Caki2 (cell line): ENCODE results near the gene MEAF6. TPM values are rescaled to one million over a fixed set of nuclear protein-coding genes. Genes with fewer than 3 reads are reported as not detected.

Experiments
- DNase-seq: peaks from one replicate; pipeline ENCODE4 v3.0.0-alpha.2; 2015; ENCODE audit warnings: low read depth
- in situ Hi-C: cut with HindIII; loops from 2 replicates; pipeline ENCODE4 v1.10.0; 2016; ENCODE audit warnings: low sequenced_read_pairs, low pct_unique_long_range_greater_than_20kb, mixed read lengths
- total RNA-seq: library from RNA; depleted of rRNA; stranded (reverse); fragments of >200 nt; shearing (Covaris generic); gene quantifications from 2 replicates; pipeline ENCODE4 v1.2.3, GENCODE V29; 2014; ENCODE audit warnings: low replicate concordance; rRNA removed

The MEAF6 gene
- total RNA-seq, 1 experiment from 2014 or later: 59.6 TPM

DNA sequence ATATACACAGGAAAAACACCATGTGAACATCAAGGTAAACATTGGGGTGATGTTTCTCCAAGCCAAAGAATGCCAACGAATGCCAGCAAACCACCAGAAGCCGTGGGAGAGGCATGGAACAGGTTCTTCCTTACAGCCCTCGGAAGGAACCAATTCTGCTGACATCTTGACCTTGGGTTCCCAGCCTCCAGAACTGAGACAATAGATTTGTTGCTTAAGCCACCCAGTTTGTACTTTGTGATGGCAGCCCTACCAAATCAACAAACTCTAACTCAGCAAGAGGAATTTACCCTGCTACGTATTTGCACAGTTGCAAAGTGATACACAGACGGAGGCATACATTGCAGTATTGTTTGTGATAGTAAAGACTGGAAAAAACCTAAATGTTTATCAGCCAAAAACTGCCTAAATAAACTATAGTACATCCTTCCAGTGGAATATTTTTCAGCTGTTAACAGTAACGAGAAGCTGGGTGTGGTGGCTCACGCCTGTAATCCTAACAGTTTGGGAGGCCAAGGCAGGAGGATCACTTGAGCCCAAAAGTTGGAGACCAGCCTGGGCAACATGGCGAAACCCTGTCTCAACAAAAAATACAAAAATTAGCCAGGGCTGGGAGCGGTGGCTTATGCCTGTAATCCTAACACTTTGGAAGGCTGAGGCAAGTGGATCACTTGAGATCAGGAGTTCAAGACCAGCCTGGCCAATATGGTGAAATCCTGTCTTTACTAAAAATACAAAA, 52.7 kb downstream of the MEAF6 start:
- no peak for DNase-seq
- in situ Hi-C loops: no loop called here

DNA sequence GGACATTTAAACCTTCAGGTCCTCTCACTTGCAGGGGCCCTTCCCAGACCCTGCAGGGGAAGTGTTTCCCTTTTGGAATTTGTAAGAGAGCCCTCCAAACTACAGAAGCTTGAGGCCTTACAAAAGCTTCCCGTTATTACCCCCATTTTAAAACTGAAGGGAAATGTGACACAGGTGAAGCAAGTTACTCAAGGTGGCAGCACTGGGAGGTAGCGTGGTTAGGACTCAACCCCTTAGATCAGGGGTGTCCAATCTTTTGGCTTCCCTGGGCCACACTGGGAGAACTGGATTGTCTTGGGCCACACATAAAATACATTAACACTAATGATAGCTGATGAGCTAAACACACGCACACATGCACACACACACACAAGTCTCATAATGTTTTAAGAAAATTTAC, 56.0 kb downstream of the MEAF6 start:
- DNase-seq: no peak
- in situ Hi-C loops: no loop called here

DNA sequence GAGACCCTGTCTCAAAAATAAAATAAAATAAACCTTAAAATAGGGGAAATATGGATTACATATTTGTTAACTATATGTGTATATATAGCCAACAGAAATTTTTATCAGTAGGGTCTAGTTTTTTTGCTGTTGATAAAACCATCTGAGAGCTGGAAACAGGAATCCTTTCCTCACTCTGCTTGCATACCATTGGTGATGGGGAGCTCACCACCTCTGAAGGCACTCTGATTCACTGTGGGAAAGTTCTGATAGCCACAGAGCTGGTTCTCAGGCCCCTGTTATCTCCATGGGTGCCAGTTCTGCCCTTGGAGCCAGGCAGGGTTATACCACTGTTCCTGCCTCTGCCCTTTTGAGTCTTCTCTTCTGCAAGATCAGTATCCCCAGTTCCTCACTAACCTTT, 58.0 kb downstream of the MEAF6 start:
- in situ Hi-C loops: no loop called here
- DNase-seq: no peak

- no peak for DNase-seq
- in situ Hi-C loops: no loop called here
These were observed 59.0 kb downstream of the MEAF6 start for GRCh38 chr1:37455516-37455915.

DNA sequence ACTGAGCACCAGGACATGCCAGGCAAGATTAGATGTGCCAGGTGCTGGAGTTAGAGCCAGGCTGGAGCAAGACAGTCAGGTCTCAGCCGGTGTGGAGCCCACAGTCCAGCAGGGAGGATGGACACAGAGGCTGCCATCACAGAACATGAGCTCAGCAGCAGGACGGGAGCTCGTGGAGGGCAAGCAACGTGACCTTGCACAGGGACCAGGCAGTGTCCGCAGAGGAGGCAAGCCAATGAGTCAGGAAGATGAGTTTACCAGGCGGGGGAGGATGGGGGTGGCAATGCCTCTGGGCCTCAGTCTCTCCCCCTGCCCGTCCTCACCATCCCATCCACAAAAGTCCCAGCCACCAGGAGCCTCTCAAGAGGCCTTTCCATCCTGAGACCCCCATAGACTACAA, 60.9 kb downstream of the MEAF6 start:
- DNase-seq: no peak
- in situ Hi-C loops: no loop called here

DNA sequence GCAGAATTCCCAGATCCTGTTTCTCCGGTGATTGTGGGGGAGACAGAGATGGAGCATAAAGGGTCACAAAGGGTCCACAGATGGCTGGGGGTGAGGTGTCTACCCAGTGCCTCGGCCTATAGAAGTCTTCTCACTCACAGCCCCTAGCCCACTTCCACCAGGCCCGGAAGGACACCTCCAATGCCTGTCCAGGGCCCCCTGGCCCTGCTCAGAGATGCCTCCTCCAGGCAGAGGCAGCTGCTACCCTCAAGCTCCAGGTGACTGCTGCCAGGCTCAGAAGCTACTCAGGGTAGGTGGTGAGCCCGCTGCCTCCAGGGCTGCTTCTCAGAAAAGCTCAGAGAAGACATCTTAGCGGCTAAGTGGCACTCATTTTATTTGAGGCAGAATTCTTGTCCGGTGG, 62.1 kb downstream of the MEAF6 start:
- in situ Hi-C loops: no loop called here
- DNase-seq: no peak

GRCh38 chr1:37449936-37450335, 64.6 kb downstream of the MEAF6 start:
- DNase-seq: no peak
- in situ Hi-C loops: no loop called here

GRCh38 chr1:37448691-37449417, 65.7 kb downstream of the MEAF6 start:
- no peak for DNase-seq
- in situ Hi-C loops: no loop called here

DNA sequence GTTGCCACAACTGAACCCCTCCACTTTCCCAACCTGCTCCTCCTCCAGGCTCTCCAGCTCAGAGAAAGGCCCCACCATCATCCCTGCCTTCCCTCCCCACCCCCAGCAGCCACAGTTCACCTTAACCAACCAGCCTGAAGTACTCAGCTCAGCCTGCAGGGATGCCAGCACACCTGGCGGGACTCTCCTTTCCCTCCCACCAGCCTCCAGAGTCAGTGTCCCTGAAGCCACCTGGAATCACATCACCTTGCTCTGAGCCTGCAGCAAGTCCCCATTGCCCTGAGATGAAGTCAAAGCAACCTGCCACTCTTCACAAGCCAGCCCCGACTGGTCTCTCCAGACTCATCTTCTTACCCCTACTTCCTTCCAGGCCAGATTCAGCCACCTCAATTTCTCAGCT, 66.4 kb downstream of the MEAF6 start:
- no peak for DNase-seq
- in situ Hi-C loops: no loop called here

GRCh38 chr1:37446874-37447273, 67.7 kb downstream of the MEAF6 start:
- no peak for DNase-seq
- in situ Hi-C loops: no loop called here

GRCh38 chr1:37442644-37443043, 71.9 kb downstream of the MEAF6 start:
- DNase-seq: no peak
- in situ Hi-C loops: no loop called here

Other genes starting within 250 kb of the MEAF6 start
- 4.2 and 6.2 TPM in 2 replicates for gene ZC3H12A, start 40.2 kb downstream of the MEAF6 start, total RNA-seq
- gene SNIP1, start 39.5 kb upstream of the MEAF6 start, total RNA-seq: 9.1 and 24.2 TPM in 2 replicates
- 0.72 and 2.5 TPM in 2 replicates for gene DNALI1, start 42.2 kb upstream of the MEAF6 start, total RNA-seq
- gene GNL2, start 81.2 kb upstream of the MEAF6 start, total RNA-seq: 15.6 and 31.0 TPM in 2 replicates
- gene RSPO1, start 120.1 kb upstream of the MEAF6 start, total RNA-seq: not detected in 2 replicates
- gene CDCA8, start 177.8 kb upstream of the MEAF6 start, total RNA-seq: 9.8 and 14.5 TPM in 2 replicates